Measurements from ENCODE around the gene SLC23A3.

DNA sequence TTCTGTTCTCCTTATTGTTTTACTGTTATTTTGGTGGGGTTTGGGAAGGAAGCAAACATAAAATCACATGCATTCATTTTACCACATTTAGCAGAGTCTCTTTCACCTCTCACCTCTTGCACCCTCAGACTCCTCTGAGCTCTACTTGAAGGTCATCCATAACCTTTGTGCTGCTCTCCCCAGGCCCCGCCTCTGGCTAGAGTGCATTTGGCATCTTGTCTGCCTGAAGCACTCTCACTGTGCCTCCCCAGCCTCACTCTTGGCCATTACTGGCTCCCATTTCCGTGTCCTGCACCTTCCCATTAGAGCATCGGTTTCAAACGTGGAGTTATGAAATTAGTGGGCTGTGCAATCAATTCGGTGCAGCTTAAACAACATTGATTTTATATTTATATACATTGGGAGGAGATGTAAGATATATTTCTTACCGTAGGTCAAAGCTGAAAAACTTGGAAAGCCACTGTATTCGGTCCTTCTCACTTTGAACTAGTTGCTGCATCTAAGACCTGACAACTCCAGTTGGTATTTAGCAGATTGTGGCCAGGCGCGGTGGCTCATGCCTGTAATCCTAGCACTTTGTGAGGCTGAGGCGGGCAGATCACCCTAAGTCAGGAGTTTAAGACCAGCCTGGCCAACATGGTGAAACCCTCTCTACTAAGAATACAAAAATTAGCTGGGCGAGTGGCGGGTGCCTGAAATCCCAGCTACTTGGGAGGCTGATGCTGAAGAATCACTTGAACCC, 29.8 kb upstream of the SLC23A3 start:
- TF ChIP-seq JUNB (CRISPR knock-in tag; conservative IDR thresholded peaks at IDR 0.05) (no peak), EZH2 (IDR thresholded peaks at IDR 0.05; ENCODE audit: borderline replicate concordance, low read depth, low read length) (no peak), POLR2A (conservative IDR thresholded peaks at IDR 0.05) (no peak), FOSL1 (tag; conservative IDR thresholded peaks at IDR 0.05) (no peak), SNRNP70 (optimal IDR thresholded peaks at IDR 0.05; ENCODE audit: low read depth, low read length) (no peak), NBN (IDR thresholded peaks at IDR 0.05; ENCODE audit: low read depth) (no peak)
- TF ChIP-seq, protein P1, sequence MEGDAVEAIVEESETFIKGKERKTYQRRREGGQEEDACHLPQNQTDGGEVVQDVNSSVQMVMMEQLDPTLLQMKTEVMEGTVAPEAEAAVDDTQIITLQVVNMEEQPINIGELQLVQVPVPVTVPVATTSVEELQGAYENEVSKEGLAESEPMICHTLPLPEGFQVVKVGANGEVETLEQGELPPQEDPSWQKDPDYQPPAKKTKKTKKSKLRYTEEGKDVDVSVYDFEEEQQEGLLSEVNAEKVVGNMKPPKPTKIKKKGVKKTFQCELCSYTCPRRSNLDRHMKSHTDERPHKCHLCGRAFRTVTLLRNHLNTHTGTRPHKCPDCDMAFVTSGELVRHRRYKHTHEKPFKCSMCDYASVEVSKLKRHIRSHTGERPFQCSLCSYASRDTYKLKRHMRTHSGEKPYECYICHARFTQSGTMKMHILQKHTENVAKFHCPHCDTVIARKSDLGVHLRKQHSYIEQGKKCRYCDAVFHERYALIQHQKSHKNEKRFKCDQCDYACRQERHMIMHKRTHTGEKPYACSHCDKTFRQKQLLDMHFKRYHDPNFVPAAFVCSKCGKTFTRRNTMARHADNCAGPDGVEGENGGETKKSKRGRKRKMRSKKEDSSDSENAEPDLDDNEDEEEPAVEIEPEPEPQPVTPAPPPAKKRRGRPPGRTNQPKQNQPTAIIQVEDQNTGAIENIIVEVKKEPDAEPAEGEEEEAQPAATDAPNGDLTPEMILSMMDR (IDR thresholded peaks at IDR 0.05 in 2 of 3, conservative IDR thresholded peaks at IDR 0.05 in 1 of 3; ENCODE audit: insufficient read depth in 2 of 3, low read depth in 1 of 3, low read length in 3 of 3): no peak
